Neutrophil (primary cell): Measurements from ENCODE around the gene DDC.

ENCODE experiments used
- H3K27ac ChIP-seq: fragments of 200-600 bp; sonication (generic); 2 replicates; pipeline ENCODE4 v1.5.1; 2016; ENCODE audit warnings: mild to moderate bottlenecking, moderate library complexity
- H3K27me3 ChIP-seq: fragments of 200-600 bp; sonication (generic); 2 replicates; pipeline ENCODE4 v1.6.0; 2016; ENCODE audit warnings: mild to moderate bottlenecking
- H3K36me3 ChIP-seq: fragments of 200-600 bp; sonication (generic); 2 replicates; pipeline ENCODE4 v1.5.1; 2017
- H3K4me1 ChIP-seq, 2 experiments: fragments of 200-600 bp in 1 of 2; sonication (generic) in 1 of 2; 1 replicate in 1 of 2; 2 replicates in 1 of 2; pipeline versions ENCODE4 v1.5.1 to v1.6.1; 2013 to 2016; ENCODE audit warnings: low read depth in 1 of 2, low read length in 1 of 2, mild to moderate bottlenecking in 1 of 2, moderate library complexity in 1 of 2; ENCODE audit not compliant: control insufficient read depth in 1 of 2, insufficient read depth in 1 of 2
- H3K4me3 ChIP-seq, 2 experiments: fragments of 200-600 bp in 1 of 2; sonication (generic) in 1 of 2; 1 replicate in 1 of 2; 2 replicates in 1 of 2; pipeline ENCODE4 v1.5.1; 2013 to 2016; ENCODE audit warnings: low read depth in 1 of 2, low read length in 1 of 2, mild to moderate bottlenecking in 1 of 2, moderate library complexity in 1 of 2
- H3K9me3 ChIP-seq: fragments of 200-600 bp; sonication (generic); 2 replicates; pipeline ENCODE4 v1.5.1; 2016
- TF ChIP-seq, protein P1 (sequence below): fragments of 200-600 bp; sonication (generic); IDR thresholded peaks from 2 replicates; pipeline ENCODE4 v1.5.1; 2016; ENCODE audit warnings: antibody characterized with exemption

DDC gene

DNA sequence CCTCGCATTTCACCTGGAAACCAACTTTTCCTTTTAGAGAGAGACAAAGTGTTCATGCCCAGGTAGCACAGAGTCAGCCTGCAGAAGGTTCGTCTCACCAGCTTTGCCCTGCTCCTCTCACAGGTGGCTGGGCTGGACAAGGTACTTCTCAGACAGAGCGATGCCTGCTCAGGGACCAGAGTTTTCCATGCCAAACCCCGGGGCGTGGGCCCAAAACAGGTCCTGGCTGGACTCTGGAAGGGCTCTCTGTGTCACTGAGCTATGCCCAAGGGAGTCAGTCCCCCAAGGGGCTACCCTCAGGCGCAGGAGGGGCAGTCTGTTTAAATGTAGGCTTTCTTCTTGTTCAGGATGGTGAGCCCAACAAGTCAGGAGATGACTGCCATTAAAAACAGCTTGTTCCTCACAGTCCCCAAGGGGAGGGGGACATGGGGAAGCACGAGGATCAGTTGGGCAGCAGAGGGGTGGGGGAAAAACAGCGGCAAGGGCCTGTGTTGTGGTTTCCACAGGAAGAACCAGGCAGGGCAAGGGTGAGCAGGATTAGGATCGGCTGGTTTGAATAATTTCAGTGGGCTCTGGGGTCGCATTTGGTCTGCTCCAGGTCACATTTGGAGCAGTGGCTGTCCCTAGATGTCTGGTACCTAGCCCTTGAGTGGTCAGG lies 59.5 kb downstream of the DDC start:
- Histone ChIP-seq H3K27me3 (no peaks in the 10 kb centered on the region), H3K27ac (no peak overlapping the region), H3K36me3 (no peaks in the 10 kb centered on the region), H3K9me3 (no peaks in the 10 kb centered on the region), H3K4me1 (no peaks in the 10 kb centered on the region), H3K4me3 (no peak overlapping the region)
- TF ChIP-seq, protein P1, sequence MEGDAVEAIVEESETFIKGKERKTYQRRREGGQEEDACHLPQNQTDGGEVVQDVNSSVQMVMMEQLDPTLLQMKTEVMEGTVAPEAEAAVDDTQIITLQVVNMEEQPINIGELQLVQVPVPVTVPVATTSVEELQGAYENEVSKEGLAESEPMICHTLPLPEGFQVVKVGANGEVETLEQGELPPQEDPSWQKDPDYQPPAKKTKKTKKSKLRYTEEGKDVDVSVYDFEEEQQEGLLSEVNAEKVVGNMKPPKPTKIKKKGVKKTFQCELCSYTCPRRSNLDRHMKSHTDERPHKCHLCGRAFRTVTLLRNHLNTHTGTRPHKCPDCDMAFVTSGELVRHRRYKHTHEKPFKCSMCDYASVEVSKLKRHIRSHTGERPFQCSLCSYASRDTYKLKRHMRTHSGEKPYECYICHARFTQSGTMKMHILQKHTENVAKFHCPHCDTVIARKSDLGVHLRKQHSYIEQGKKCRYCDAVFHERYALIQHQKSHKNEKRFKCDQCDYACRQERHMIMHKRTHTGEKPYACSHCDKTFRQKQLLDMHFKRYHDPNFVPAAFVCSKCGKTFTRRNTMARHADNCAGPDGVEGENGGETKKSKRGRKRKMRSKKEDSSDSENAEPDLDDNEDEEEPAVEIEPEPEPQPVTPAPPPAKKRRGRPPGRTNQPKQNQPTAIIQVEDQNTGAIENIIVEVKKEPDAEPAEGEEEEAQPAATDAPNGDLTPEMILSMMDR, result no peak

DNA sequence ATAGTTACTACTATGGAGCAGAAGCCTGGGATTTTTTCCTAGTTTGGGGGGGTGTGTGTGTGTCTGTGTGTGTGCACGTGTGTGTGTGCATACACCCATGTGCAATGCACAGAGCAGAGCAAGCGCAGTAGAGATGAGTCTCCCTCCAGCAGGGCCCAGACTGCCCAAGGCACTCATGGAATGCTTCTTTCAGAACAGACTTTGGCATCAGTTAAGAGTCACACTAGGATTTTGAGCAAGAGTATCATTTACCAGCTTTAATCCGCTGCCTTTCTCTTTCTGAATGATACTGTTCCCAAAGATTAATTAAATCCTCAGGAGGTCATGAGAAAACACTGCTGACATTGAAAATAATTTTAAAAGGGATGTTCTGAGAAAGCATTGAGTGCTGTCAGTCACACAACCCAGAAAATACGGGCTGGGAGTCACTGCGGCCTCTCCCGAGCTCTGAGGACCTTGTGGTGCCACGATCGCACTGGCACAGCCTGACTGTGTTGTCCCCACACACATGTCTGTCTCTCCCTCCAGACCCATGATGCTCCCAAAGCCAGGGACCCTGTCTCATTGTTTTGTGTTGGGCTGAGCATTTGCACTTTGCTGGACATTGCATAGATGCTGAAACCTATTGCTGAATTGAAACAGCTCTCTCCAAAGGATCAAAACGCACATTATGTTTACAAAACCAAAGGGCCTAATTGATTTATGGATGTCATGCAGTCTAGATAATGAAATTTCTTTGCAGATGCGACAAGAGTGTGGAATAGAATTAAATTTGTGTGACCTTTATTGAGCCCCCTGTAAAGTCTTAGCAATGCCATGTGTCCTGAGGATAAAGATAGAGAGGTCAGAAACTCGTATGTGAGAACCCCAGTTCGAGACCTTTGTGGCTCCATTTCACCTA lies 60.3 kb downstream of the DDC start:
- H3K4me3 ChIP-seq, result no peak overlapping the region
- H3K9me3 ChIP-seq, result no peaks in the 10 kb centered on the region
- TF ChIP-seq, protein P1, result no peak
- H3K27me3 ChIP-seq, result no peaks in the 10 kb centered on the region
- H3K4me1 ChIP-seq, result no peaks in the 10 kb centered on the region
- H3K36me3 ChIP-seq, result no peaks in the 10 kb centered on the region
- H3K27ac ChIP-seq, result no peak overlapping the region

DNA sequence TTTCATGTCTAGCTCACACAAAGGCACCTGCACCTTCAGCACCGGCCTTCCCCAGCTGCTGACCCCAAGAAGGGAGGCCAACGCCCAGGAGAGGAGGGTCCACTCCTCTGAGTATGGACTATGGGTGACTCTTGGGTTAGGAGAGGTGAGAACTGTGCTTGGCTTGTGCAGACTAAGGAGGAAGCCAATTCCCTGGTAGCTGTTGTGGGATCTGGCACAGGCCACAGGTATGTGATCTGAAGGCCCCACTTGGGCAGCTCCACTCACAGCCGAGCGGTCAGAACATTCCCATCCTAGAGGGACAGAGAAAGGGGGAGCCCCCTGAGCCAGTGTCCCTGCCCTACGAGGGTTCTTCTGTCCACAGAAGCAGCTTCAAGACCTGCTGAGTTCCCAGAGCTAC lies 62.3 kb downstream of the DDC start:
- no peaks in the 10 kb centered on the region for H3K36me3 ChIP-seq
- H3K27ac ChIP-seq, result no peak overlapping the region
- no peak overlapping the region for H3K4me3 ChIP-seq
- peaks cover 7% of the 10 kb centered on the region for H3K27me3 ChIP-seq
- H3K4me1 ChIP-seq, result no peaks in the 10 kb centered on the region
- no peaks in the 10 kb centered on the region for H3K9me3 ChIP-seq
- TF ChIP-seq, protein P1, result no peak

DNA sequence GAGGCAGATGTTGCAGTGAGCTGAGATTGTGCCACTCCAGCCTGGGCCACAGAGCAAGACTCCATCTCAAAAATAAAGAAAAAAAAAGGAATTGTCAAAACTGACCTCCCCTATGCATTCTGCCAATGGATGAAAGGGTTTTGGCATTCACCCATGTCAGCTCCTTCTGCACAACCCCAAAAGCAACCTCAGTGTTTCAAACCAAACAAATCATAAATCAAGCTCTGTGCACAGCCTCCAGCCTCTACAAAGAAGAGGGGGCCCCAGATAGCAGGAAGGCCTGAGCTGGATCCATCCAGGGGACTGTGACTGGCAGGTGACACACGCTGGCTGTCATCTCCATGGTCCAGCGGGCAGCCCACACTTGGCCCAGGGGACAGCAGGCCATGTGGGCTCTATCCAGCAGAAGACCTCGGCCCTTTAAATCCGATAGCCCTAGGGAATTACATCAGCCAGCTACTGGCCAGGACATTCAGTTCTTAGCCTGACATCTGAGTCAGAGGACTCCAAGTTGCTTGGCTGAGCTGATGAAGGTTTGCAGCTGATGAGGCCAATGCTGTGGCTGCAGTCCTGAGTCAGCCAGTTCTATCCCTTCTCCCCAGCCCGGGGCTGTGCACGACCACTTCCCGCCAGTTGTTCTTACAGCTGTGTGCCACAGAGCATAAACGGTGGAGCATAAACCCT lies 63.1 kb downstream of the DDC start:
- TF ChIP-seq, protein P1, result no peak
- no peak overlapping the region for H3K4me3 ChIP-seq
- no peaks in the 10 kb centered on the region for H3K36me3 ChIP-seq
- H3K4me1 ChIP-seq, result no peaks in the 10 kb centered on the region
- H3K27me3 ChIP-seq, result peaks cover 15% of the 10 kb centered on the region
- H3K9me3 ChIP-seq, result no peaks in the 10 kb centered on the region
- H3K27ac ChIP-seq, result no peak overlapping the region

DNA sequence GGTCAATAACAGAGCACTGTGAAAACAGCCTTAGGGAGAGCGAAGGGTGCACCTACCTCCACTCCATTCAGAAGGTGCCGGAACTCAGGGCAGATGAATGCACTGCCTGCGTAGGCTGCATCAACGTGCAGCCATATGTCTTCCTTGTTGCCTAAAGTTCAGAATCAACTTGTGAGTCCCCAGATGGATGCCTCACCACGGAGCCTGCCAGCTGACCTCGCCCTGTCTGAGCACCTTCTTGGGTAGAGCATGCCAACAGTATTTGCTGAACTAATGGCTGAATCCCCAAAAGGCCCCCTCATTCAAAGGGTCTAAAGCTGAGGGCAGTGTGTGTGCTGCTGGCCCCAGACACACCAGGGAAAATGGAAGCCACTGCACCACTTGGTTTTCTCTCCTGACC lies 66.1 kb downstream of the DDC start:
- Histone ChIP-seq H3K27me3 (peaks cover 31% of the 10 kb centered on the region), H3K9me3 (no peaks in the 10 kb centered on the region), H3K36me3 (no peaks in the 10 kb centered on the region), H3K4me3 (no peak overlapping the region), H3K4me1 (no peaks in the 10 kb centered on the region), H3K27ac (no peak overlapping the region)
- TF ChIP-seq, protein P1, result no peak
